Measurements from ENCODE around the gene OPA1.
"Not testable (repeated sequence)": the region's sequence is repeated elsewhere in the genome, so short reads cannot be mapped to it uniquely, and the experiment has no call there.

OPA1 gene

DNA sequence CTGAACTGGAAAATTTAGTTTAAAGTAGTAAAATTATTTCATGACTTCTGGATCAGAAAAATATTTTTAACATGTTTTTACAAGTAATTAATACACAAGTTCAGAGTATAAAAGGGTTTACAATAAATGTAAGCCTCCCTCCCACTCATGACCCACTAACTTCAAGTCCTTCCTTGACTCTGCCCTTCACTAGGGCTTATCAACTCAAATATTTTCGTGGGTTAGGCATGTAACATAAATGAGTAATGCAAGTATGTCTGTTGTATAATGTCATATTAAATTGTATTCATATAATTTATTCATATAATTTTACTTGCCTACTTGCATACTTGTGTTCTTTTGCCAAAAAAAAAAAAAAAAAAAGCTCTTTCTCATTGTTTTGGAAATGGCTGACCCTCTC lies 3.4 kb upstream of the OPA1 start:
- no peak for DNase-seq

DNA sequence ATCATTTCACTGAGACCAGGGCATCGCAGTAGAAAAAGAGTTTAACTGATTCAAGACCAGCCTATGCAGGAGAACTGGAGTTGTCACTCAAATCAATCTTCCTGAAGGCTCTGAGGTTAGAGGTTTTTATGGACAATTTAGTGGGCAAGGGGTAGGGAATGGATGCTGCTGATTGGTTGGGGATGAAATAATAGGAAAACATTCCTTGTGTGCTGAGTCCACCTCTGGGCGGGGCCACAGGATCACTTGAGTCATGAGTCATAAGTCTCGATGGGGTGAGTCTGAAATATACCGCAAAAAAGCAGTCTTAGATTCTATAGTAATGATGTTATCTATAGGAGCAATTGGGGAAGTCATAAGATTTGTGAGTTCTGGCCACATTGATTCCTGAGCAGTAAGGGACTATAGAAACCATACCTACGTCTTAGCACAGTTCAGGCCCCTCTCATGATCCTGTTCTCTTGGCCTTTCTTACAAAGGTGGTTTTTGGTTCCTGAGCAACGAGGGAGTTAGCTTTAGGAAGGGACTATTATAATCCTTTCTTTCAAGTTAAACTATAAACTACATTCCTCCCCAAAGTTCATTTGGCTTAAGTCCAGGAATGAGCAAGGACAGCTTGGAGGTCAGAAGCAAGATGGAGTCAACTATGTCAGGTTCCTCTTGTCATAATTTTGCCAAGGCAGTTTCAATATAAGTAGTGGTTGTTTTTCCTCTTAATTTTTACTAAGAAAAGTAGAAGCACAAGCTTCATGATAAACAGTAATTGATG lies 2.7 kb upstream of the OPA1 start:
- DNase-seq, result no peak

DNA sequence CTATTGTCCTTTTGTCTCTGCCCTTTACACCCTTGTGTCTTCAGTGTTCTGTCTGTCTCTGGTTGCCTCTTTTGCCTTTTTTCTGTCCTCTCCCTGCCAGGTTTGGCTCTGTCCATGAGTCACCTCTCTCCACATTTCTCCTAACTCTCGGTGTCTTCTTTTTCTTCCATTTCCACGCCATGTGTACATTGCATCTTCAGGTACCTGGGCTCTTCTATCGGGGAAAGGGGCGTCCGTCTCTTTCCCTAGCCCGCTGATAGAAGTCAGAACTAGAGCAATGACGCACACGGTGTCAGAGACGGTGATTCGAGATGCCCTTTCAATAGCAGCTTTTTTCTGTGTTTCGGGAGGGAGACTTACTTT lies 641 bp downstream of the OPA1 start:
- peak in 1 of 4 experiments; percentile 5 for DNase-seq

DNA sequence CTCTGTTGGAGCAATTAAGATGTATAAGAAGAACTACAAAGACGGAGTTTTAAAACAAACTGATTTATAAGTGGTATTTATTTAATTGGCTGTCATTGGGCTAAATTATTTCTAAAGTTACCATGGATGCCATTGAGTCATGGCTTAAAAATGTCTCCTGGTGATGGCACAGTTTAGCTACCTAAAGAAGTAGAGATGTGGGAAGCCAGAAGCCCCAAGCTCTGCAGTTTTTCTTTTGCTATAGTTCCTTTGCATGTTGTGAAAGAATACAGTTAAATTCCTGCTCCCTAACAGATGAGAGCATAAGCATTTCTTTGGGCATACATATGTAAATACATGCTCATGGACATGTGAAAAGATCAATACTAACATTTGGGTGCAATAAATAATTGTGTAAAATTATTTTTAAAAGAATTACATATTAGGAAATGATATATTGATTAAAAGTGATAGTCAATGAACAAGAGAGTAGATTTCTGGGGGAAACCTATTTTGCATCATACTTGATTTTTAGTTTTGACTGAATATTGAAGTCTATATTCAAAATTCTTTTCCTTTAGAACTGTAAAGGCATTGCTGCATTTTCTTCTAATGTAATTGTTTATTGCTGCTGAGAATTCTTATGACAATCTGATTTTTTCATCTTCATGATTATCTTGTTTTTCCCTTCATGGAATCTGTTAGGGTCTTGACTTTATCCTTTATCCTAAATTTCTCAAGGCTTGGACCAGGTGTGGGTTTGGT lies 2.1 kb downstream of the OPA1 start:
- DNase-seq, result no peak

DNA sequence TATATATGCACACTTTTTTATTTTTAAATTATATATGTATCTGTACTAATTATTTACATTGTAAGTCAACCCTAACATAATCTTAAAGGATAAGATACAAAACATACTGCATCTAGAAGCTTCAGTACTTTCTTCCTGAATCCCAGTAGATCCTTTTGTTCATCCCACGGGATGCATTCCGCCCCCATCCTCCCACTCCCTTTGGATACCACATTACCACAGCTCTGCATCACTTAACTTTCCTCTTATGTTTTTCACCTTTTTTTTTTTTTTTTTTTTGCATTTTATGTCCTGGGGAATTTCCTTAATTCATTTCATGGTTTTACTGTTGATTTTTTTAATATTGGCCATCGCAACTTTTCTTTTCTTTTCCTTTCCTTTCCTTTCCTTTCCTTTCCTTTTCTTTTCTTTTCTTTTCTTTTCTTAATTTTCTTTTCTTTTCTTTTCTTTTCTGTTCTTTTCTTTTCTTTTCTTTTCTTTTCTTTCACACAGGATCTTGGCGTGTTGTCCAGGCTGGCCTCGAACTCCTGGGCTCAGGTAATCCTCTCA lies 3.0 kb downstream of the OPA1 start:
- DNase-seq, result no peak

DNA sequence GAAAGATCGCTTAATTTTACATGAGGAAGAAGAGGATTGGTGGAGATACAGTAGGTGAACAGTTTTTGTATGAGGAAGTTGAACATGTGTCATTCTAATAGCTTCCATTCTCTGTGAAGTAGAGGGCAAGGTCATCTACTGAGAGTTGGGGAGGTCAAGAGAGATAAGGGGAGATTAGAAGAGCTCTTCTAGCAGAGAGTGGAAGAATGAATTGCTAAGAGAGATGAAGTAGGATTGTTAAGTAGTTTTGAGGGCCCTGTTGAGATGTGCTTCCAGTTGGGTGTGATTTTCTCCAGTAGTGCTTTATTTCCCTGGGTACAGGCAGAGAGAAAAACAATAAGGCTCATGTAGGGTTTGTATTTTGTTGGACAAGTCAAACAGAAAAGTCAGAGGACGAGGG lies 5.2 kb downstream of the OPA1 start:
- no peak for DNase-seq

DNA sequence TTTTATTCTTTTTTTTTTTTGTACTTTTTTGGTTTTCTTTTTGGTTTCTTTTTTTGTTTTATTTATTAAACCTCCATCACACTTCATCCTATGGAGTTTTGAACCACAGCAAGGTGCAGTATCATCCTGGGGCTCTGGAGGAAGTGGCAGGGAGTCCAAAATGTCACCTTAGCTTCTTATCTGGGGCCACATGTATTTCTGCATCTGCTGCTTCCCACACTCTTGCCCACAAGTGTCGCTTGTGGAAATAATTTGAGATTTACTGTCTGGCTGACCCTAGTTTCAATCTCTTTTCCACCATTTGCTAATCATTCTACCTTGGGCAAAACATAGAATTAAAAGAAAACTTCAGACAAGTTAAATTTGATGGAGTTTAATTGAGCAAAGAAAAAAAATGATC lies 6.4 kb downstream of the OPA1 start:
- DNase-seq, result no peak

DNA sequence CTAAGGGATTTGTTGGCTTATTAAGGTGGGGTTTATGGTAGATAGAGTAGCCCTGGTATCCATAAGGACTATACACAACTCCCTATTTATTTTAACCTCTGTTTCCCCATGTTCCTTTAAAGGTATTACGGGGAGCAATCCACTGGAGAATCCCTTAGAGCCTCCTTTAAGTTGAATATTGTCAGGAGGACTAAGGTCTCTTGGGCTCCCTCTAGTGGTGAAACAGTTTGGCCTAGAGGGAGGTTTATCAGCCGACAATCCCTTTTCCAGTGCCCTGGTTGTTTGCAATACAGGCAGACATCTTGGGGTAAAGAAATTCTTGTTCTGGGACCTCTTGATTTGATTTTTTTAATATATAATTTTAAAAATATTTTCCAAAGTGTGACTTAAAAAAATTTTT lies 12.9 kb downstream of the OPA1 start:
- DNase-seq, result peak in 2 of 4 experiments; percentile 1

DNA sequence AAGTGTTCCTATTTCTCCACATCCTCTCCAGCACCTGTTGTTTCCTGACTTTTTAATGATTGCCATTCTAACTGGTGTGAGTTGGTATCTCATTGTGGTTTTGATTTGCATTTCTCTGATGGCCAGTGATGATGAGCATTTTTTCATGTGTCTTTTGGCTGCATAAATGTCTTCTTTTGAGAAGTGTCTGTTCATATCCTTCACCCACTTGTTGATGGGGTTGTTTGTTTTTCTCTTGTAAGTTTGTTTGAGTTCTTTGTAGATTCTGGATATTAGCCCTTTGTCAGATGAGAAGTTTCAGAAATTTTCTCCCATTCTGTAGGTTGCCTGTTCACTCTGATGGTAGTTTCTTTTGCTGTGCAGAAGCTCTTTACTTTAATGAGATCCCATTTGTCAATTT lies 13.9 kb downstream of the OPA1 start:
- not testable (repeated sequence) for DNase-seq

DNA sequence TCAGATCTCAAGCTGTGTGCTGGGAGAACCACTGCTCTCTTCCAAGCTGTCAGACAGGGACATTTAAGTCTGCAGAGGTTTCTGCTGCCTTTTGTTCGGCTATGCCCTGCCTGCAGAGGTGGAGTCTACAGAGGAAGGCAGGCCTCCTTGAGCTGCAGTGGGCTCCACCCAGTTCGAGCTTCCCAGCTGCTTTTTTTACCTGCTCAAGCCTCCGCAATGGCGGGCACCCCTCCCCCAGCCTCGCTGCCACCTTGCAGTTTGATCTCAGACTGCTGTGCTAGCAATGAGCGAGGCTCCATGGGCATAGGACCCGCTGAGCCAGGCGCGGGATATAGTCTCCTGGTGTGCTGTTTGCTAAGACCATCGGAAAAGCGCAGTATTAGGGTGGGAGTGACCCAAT lies 17.5 kb downstream of the OPA1 start:
- DNase-seq, result not testable (repeated sequence)

DNA sequence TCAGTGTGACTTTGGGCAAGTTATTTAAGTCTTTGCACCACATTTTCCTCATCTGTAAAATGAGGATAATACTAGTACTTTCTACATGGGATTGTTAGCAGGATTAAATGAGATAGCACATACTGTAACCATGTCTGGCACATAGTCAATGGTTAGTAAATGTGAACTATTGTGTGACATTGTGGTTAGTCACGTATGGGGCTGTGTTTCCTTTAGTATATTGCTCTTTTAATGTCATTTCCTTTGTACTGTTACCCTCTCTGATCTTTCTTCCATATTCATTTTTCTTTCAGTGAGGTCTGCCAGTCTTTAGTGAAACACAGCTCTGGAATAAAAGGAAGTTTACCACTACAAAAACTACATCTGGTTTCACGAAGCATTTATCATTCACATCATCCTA lies 21.4 kb downstream of the OPA1 start:
- DNase-seq, result no peak

DNA sequence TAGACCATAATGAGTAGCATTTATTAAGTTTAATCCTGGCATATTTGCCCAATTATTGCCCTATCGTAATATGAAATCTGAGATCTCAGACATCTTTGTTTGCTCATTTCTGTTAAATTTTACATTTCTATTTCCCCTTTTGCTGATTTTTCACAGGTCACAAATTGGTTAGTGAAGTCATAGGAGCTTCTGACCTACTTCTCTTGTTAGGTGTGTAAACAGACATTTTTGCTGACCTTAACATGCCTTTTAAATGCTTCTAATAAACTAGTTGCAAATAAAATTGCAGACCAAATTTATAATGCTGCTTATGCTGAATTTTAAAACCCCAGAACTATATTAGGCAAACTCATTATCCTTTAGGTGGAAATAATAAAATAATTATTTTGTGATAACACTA lies 24.6 kb downstream of the OPA1 start:
- no peak for DNase-seq

DNA sequence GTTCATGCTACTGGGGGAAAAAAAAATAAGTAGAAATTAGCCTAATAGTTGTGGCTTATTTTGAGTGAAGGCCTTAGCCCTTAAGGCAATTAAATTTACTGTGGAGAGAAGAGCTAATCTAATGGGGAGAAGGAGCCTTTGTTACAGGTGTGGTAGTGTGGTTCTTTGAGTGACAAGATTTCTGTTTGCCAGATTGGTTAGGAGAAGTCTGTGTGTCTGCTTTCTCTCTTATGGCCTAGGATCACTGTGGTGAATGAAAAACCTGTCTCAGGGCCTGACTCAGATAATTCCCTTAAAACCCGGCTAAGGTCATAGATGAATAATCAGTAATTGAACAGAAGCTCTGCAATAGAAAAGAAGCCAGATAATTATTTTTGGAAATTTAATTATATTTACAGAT lies 27.0 kb downstream of the OPA1 start:
- no peak for DNase-seq

DNA sequence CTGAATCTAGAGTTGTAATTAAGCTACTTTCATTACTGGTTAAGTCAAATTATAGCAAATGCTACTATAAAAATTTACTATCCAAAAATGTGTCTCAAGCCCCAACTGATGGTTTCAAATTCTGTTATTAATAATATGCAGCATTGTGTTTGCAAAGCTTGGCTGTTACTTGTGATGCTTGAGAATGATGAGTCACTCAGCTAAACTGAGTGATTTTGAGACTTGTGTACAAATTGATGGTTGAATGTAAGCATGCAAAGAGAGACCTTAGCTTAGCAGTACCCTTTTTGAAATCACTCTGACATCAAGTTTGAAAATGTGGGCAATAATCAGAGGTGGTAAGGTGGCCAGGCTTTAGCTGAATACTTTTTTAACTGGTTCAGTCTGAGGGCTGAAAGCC lies 27.6 kb downstream of the OPA1 start:
- no peak for DNase-seq

DNA sequence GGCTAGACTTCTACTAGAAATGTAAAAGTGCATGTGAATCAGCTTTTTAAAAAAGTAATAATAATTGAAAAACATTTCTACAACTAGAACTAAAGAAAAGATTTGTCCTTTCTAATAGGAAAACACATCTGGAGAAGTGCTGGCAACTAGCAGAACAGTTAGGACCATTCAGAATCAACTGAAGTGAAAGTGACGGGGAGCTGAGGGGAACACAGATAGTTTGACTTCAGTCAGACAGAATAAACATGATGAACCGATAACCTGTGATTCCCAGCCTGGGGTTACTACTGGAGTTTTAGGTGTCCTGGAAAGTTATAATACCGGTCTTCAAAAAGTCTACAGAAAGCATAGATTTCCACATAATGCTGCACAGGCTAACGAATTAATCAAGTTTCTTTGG lies 28.1 kb downstream of the OPA1 start:
- DNase-seq, result no peak

DNA sequence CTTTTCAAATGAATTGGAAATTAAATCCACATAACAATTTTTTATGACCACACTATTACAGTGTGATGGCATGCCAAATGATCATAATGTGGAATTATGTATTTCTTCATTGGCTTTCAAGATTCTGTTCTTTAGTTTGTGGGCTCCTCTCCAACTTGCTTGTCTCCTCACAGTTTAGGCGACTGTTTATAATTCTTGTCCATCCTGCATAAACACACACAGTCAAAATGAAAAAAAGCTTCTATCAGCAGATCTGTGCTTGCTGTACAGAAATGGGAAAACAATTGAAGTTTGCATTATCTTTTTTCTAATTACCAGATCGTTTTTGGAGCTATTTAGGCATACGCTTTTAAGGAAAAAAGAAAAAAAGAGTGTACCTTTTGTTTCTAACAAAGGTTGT lies 37.0 kb downstream of the OPA1 start:
- no peak for DNase-seq

DNA sequence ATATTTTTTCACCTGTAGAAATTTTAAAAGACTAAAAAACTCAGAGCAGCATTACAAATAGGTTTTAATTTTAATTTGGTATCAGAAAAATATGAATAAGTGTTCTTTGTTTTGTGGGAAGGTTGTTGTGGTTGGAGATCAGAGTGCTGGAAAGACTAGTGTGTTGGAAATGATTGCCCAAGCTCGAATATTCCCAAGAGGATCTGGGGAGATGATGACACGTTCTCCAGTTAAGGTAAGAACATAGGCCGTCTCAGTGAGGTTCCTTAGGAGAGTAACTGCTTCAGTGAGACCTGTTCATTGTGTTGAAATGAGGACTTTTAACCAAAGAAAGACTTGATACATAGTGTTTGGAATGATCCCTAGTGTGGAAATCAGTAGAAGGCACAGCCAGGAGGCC lies 44.8 kb downstream of the OPA1 start:
- DNase-seq, result no peak

DNA sequence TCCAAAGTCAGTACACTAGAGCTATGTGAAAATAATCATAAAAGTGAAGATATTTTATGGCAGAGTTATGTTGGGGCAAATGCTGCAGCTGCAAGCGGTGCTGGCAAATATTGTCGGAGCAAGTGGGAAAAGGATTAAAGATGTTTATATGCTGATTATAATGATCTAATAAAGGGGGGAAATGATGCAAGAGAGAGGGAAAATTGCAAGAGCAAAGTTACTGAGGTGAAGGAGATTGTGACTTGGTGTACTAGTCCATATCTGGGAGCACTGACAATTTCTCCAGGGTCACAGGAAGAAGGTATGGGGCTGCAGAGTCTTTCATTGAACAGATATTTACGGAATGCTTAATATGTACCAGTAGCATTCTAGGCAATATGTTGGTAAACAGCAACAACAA lies 45.8 kb downstream of the OPA1 start:
- DNase-seq, result no peak

DNA sequence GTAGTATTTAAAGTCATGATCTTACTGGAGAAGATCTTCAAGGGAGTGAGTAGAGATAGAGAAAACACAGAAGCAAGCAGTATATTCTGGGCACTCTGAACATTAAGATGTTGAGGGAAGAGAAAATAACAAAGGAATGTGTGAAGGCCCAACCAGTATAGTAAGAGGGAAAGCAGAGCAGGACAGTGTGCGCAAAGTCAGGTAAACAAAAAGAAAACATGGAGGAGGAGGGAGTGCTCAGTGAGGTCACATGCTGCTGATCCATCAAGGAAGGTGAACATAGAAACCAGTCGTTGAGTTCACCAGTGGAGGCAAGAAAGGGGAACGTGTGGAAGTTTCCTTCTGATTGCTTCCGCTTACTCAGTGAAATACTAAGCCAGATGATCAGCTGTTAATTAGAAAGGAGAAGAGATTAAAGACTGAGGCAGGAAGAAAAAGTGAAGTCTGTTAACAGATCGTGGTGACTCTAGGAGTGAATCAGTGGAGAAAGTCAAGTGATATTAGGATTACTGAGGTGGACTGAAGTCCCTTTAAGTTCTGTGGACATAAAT lies 47.2 kb downstream of the OPA1 start:
- DNase-seq, result no peak

DNA sequence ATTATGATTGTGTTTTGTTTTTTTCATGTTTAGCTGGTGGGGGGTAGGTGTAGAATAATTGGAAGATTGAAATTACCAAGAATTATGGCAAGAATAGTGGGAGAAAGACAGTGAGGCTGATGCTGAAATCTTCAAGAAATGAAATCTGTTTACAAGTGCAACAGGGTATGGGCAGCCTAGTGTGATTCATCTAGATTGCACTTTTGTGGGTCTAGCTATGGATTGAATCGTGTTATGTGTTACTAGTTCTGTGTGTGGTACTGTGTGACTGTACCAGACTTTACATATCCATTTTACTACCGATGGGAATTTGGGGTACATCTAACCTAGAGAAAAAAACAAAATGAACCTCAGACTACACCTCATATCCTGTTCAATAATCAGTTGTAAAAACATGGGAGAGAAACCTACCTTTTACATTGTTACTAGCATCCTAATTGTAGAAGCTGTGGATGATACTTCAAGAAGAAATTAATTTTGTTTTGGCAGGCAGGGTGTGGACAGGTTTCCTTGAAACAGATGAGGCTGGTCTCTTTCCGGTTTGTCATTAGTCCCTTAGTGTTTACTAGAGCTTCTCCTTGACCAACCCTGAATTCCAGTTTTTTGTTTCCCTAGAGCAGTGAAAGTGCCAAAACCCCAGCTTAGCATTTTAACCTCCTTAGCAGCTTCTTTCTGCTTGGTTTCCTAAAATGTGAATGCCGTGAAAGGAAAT lies 47.9 kb downstream of the OPA1 start:
- no peak for DNase-seq

DNA sequence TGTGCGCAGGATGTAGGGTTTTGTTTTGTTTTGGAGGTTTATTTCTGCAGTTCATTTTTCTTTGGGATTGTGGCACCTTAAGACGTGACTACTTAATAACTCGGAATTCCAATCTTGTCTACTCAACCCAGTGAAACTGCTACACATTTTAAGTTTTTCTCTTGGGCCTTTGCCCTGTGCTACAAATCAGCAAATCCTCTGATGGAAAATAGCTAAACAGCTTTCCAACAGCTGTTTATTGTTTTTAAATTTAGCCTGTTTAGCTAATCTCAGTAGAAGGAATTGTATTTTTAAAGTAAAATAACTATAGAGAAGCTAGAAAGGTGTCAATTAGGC lies 48.4 kb downstream of the OPA1 start:
- no peak for DNase-seq

DNA sequence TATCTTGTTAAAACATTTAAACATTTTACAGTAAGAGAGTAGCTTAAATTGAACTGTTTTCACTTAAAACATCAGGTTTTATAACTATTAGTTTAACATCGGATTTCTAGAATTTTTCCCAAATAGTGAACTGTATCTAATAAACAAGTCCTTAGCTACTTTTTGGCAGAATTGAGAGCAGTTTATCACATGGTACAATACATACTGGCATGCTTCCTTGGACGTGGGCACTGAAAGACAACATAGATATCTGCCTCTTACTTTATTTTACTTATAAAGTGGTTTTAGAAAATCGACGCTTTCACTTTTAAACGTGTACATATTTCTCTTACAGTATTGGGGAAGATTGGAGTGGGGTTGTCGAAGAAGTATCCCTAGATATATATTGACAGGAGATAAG lies 52.8 kb downstream of the OPA1 start:
- no peak for DNase-seq

DNA sequence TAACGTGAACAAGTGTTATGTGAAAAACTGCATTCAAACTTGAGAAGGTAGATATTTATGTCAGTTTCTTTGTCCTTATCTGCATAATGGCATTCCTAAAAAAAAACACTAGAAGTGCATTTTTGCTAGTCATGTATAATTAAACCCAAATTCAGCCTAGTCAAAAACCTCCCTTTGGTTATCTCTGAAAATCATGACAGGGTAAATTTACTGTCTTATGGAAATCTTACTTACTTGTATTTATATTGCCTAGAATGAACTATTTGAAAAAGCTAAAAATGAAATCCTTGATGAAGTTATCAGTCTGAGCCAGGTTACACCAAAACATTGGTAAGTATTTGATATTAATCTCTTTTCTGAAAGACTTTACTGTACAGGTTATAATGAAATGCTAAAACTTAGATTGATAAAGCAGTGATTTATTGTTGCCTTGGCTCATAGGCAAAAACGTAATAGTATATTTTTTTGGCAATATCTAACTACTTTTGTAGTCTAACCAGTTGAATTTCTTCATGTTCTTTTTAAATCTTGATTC lies 55.6 kb downstream of the OPA1 start:
- no peak for DNase-seq

Data from activated naive CD4-positive, alpha-beta T cell (primary cell).